HG02885 (cell line): ENCODE measurements around the gene BCAR1.
"Not testable (repeated sequence)": the region's sequence is repeated elsewhere in the genome, so short reads cannot be mapped to it uniquely, and the experiment has no call there.

ENCODE experiments used
- ATAC-seq: cut with Tn5 transposase; IDR thresholded peaks from one replicate; pipeline ENCODE4 v1.9.1; 2021; ENCODE audit warnings: mild to moderate bottlenecking; ENCODE audit not compliant: unreplicated experiment, poor library complexity

Gene BCAR1

DNA sequence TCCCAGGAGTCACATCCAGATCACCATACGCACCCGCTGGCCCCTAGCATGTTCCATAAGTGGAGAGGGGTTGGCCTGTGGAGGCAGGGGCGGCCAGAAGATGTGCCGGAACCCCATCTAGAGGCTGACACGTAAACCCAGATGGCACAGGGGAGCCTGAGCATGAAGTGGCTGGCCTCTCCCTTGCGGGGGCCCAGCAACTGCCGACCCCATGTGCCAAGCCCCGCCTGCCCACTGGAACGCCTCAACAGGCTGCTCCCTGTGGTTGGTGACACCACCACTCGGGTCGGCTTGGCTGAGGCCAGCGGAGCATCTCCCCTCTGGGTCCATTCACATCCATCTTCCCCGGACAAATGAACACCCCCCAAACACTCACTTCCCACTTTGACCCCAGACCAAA is 9.5 kb downstream of the BCAR1 start:
- ATAC-seq = no peak

DNA sequence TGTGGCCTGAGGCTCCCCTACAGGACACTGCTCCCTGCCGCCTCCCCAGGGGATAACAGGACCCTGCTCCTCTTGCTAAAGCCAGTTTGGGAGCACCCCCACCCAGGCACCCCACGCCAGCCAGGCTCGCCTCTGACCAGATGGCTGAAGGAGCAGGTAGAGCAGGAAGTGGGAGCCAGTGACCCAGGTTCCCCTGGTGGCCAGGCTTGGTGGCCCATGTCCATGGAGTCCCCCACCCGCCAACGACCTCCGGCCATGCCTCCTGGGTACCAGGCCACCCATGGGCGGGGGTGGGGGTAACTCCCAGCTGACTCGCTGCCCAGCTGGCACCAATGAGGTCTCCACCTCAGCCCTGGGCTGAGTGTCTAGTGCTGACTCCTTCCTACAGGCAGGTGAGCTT is 10.0 kb downstream of the BCAR1 start:
- ATAC-seq = no peak

DNA sequence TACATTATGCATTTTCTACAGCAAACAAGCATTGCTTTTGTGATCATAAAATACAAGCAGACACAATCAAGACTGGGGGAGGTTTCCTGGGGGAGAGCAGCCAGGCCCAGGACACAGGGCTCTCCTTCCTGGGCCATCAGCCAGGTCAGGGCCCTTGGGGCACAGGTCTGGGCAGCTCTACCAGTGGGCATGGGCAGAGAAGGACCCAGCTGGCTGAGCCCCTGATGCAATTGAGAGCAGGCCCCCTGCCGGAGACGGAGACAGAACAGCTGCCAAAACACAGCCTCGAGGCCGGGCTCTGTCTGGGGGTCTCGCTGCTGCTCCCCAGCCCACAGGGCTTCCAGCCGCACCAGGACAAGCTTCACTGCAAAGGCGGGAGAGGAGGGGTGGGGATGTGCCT is 10.8 kb downstream of the BCAR1 start:
- not testable (repeated sequence) for ATAC-seq

DNA sequence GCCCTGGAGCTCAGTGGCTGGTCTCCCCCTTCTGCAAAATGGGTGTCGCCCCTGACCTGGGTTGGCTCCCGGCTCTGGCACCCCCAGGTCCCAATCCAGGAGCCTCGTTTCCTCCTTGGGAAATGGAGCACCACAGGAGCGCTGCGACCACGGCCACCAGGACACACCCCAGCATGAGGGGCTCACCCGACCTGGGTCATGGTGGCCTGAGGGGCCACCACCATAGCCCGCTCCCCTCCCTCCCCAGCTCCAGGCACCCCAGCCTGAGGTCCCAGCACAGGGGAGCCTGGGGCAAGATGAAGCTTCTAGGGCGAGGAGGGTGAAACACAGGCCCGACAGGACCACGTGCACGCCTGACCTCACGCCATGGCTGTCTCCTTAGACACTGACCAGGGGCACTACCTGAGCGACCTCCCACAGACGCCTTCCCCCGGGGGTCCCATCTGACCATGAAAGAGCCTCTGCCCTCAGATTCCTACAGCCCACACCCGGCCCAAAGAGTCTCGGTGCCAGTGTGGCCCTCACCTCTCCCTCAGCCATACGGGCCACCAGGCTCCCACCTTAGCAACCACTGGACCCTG is 11.8 kb downstream of the BCAR1 start:
- no peak for ATAC-seq

DNA sequence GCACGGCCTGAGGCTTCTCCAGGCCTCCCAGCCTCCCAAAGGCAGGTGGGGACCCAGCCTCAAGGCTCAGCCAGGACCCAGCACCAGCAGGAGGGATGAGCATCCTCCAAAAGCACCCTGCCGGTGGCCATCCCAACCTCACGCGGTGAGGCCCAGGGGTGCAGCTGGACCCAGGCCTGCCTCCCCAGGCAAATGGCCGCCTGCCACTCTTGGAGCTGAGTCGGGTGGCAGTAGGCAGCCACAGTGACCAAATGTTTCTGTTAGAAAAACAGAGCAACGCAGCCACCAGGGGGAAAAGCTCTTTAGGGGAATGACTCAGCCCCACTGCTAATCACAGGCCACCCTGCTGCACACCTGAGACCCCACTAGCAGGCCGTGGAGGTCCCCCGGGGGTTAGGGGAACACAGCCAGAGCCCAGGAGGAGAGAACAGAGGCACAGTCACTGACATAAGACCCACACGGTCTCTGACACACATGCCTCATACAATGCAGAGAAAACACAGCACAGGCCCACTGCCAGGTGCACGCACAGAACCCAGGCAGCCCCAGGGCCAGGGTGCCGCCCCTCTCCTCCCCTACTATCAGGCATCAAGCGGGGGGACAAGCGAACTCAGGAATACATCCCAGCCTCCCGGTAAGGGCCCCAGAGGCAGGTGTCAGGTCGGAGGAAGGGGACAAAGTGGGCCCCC is 12.4 kb downstream of the BCAR1 start:
- no peak for ATAC-seq

DNA sequence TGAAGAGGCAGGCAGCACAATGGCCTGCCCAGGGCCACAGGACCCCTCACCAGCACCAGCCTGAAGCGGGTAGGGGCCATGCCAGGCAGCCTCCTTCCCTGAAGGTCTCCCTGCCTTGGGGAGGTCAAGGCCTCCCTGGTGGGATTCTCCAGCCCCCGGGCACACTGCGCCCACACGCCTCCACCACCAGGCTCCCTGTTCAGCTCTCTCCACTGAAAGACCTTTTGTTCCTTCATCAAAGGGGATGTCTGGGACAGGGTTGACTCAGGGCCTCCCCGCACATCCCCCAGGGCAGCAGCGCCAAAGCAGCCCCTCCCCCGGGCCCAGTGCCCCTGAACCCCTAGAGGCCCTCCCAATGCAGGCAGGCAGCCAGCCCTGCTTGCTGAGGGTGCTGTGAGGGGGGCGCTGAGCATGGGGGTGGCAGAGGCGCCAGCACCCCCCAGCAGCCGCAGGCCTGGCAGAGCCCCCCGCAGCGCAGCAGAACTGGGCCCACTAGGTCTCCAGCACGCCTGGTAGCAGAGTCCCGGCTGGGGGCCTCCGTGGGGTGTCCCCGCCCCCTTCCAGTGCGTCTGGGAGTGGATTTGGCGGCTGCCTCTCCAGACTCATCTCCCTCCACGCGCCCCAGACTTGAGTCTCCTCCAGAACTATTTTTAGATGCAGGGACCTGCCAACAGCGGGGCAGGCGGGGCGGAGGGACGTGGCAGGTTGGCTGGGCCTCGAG is 13.1 kb downstream of the BCAR1 start:
- ATAC-seq = no peak

DNA sequence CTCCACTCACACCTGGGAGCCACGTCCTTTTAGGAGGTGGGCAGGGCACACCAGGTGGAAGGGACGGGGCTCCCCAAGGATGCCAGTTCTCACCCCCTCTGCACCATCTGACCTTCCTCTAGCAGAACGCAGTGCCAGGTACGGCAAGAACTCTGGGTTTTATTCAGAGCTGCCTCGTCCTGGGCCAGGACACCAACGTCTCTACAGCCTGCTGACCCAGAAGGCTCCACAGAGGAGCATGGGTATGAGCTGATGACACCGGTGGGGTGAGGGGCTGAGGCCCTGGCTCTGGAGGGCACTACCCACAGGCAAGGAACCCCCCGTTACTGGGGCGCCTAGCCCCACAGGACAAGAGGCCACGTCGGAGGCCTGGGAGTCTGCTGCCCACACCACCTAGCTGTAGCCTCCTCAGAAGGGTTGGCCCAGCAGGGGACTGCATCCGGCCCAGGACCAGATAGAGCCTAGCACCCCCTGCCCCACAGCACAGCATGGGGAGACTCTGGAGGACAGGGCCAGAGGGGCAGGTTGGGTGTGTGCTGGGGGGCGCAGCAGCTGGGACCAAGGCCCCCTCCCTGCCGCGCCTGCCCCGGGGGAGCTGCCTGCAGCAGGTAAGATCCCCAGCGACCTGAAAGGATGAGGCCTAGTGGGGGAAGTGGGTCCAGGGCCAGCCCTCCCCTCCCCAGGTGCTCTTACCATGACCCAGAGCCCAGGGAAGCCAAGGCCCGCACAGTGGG is 13.9 kb downstream of the BCAR1 start:
- ATAC-seq = no peak

DNA sequence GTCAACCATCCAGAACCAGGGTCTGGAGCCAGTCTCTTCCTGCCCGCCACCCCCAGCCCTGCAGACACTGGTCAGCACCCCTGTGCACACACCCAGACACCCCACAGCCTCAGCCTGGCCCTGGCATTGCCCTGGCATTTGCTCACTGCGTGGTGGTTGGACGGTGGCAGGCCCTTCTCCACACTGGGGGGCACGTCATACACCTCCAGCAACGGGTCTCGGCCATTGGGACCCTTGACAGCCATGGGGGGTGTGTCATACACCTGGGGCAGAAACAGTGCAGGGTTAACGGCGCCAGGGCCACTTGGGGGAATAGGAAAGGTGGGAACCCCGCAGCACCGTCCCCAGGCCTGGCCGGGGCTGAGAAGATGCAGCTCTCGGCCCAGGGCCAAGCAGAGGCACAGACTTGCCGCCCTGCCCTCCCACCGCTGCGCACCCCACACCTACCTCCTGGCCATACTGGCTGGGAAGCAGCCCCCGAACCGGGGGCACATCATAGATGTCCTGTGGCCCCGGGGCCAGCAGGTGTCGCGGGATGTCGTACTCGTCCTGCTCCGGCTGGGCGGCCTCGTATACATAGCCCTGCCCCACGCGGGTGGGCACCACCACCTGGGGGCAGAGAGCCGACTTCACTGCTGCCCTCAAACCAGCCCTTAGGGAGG is 14.6 kb downstream of the BCAR1 start:
- no peak for ATAC-seq

DNA sequence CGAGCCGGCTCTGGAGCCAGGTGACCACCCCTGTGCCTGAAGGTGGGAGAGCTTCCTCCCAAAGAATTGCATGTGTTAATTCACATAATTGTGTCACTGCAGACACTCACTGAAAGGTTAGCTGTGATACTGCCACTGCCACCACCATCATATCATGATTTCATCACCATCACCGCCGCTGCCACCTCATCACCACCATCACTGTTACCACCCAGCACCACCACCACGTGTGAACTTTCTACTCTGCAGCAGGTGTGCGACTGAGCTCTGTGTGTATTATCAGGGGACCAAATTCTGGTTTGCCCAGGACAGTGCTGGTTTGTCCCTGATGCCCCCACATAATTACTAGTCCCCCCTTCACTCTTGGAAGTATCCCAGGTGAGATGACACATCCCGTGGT is 15.2 kb downstream of the BCAR1 start:
- no peak for ATAC-seq

DNA sequence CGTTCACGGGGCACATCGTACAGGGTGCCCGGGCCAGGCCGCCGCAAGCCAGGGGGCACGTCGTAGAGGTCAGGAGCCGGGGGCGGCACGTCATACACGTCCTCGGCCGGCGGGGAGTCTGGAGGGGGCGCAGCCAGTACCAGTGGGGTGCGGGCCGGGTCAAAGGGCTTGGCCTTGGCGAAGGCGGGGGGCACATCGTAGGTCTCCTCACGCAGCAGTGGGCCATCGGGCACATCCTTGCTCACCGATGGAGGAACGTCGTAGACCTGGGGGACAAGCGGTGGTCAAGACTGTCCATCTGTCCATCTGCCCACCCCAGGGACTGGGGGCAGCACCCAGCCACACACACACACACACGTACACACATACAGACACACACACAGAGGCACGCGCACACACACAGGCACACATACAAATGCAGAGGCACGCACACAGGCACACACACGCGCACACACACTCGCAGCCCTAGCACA is 15.7 kb downstream of the BCAR1 start:
- ATAC-seq = no peak

DNA sequence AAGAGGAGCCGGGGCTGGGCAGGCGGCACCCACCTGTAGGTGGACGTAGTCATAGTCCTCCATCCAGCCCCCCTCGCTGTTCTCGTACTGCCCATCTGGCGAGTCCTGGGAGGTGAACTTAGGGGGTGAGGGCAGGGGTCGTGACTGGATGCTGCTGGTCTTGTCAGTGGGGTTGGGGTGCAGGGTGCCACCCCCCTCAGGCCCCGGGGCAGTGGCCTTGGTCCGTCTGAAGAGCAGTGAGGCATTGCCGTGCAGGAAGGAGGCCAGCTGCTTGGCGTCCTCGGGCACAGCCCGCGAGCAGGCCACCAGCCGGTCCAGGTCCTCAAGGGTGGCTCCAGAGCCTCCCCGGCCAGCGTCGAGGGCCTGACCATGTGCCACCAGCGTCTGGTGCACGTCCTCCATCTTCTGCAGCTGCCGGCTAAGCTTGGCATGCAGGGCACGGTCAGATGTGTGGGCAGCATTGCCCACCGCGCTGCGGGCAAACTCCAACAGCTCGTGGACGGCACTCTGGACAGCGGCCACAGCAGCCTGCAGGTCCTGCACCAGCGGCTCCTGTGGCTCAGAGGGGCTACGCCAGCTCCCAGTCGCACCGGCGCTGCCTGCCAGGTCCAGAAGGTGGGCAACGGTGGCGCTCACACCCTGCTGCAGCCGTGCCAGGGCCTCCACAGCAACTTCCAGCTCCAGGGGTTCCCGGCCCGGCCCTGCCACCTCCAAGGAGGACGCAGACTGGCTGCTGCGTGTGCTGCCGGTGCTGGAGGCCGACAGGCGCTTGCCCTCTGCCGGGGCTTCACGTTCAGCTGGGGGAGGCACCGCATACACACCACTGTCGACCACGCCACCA is 16.3 kb downstream of the BCAR1 start:
- no peak for ATAC-seq

DNA sequence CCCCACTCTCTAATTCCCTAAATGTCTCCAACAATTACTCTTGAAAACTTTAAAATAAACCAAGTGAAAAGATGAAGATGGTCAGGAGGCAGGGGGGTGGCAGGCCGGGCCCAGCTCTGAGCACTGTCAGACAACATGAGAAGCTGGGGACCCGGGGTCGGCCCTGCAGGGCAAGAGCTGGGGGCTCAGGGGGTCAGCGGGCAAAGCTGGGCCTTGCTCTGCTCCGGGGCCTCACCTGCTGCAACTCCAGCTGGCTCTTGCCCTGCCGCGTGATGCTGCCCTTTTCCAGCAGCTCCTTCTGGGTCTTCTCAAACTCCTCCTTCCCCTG is 17.8 kb downstream of the BCAR1 start:
- ATAC-seq = no peak

DNA sequence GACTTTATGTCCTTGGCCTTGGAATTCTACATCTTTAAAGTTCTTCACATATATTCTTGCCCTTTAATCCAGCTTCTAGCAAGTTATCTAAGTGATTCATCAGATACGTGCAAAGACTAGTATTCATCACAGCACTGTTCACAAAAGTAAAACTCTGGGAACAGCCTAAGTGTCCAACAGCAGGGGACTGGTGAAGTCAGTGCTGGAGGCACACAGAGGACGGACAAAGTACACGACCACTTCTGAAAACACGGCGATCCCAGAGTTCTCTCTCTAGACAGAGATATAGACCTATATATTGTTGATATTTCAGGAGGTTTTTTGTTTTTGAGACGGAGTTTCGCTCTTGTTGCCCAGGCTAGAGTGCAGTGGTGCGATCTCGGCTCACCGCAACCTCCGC is 19.9 kb downstream of the BCAR1 start:
- ATAC-seq = no peak

DNA sequence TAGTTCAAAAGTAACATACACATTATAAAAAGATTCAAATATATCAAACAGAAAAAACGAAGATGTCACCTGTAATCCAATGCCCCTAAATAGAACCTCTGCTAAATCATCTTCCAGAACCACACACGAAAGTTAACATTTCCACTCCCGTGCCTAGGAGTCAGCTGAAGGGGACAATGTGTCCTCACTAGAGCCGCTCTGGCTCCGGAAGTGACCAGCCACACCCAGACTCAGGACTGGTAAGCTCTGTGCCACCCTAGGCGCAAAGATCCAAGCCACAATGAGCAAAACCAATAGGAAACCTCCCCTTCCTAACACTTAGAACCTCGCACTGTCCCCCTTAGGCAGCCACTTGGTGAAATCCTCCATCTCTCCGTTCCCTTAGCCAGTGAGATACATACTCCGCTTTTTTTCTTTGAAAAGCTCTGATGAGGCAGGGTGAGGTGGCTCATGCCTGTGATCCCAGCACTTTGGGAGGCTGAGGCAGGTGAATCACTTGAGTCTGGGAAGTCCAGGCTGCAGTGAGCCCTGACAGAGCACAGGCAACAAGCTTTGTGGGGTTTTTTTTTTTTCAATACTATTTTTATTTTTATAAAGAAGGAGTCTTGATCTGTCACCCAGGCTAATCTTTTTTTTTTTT is 20.8 kb downstream of the BCAR1 start:
- ATAC-seq = no peak

DNA sequence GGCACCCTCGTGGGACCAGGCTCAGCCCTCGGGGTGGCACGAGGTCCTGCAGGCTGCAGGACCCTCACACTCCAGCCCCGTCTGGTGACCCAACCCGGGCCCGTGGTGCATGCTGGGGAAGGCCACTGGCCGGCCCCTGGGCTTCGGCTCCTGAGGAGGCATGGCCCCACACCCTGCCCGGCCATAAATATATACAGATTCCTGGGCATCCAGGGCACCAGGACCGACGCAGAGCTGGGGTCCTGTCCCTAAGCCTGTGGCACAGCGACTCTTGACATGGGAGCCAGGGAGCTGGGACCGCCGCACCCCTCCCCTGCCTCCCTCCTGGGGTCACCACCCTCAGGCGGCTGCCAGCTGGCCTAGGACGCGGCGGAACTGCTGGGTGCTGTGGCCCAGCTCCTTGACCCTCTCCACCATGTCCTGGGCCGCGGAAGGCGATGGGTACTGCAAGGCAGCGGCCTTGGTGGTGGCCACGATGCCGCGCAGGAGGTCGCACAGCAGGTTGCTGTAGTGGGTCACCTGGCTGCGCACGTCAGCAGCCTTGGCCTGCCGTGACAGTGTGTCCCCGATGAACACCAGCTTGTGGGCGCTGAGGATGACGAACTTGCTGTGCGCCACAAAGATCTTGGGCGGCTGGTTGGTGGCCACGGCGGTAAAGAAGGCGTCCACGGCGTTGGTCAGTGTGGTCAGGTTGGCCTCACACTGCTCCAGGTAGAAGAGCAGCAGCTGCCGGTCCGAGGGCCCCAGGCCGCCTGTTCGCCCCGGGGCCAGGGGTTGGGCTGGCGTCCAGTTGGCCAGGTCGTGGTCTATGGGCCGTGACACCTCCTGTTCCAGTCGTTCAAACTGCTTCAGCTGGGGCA is 22.0 kb downstream of the BCAR1 start:
- ATAC-seq = no peak

DNA sequence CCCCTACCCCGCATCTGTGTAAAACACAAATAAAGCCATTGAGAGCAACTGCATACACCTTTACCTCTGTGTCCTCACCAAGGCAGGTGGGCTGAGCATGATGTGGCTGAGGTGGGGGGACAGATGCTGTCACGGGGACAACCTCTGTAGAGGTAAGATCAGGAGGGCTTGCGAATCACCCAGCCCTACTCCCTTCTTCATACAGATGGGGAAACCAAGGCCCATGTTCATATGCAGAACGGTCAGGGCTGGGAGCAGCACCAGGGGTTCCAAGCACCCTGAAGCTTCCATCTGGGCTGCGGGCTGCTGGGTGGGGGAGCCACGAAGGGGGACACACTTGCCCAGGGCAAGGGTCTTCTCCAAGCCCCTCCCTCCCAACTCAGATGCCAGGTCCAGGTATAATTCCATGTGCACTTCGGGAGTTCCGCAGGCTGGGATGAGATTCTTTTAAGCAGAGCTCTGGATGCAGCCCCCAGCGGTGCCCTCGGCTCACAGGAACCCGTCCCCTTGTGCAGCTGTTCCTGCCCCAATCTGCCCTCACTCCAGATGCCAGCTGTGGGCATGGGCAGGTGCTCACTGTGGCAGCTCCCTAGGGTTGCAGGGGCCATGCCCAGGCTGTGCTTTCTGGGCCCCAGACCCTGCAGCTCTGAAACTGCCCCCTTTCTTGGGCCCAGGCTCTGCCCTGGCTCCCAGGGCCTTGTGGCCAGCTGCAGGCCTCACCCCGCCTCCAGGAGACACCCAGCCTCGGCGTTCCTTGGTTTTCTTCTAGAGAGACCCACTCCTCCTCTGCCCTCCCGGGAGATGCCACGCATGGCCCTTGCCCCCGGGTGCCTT is 23.1 kb downstream of the BCAR1 start:
- ATAC-seq = no peak

DNA sequence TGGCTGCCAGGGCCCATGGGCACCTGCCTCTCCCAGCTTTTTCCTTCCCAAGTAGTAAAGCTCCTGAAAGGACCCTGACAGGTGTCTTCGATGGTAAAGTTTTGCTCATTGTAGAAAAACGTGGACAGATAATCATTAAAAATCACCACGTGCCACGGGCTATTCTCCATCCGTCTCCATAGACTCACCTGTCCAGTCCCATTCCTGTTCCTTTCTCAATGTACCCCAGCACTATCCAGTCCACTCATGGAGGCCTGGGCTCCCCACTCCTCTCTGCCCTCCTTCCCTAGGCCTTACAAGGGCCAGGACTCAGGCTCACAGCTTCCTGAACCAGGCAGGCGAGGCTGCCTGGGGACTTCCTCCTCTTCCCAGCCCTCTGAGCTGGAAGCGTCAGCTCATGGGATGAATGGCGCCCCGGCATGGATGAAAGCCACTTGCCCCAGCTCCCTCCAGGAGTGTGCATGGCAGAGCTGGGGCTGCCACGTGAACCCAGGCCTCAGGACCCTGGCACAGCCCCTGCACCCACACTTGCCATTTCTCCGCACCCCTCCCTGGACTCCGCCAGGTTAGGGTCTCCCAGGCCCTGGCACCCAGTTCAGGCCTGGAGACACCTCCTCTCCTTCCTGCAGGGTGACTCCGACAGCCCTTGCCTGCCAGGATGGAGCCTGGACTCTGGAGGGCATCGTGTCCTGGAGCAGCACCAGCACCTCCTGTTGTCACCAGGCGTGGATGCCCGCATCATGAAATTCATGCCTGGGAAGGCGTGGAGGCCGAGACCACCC is 23.9 kb downstream of the BCAR1 start:
- ATAC-seq = no peak
